ENCODE data around the gene APCS. TPM values are rescaled to one million over a fixed set of nuclear protein-coding genes. Genes with fewer than 3 reads are reported as not detected.

APCS gene
- total and polyA plus RNA-seq, 2 of the 13 experiments (the other 11 are each of a cell fraction or from before 2014, with no cell fraction given) = not detected

GRCh38 chr1:159598196-159598595, 10.6 kb downstream of the APCS start (continued):
- TF ChIP-seq DBP (CRISPR knock-in tag; IDR thresholded peaks at IDR 0.05; ENCODE audit: not compliant biosample characterization) = no peak
- TF ChIP-seq TAF15 (IDR thresholded peaks at IDR 0.05; ENCODE audit: low read depth, low read length, poor library complexity, severe bottlenecking) = no peak
- no peak for TF ChIP-seq ZKSCAN1 (IDR thresholded peaks at IDR 0.05; ENCODE audit: low read length)
- TF ChIP-seq ZNF749 (CRISPR knock-in tag; IDR thresholded peaks at IDR 0.05; ENCODE audit: borderline replicate concordance) = no peak
- TF ChIP-seq ZNF550 (CRISPR knock-in tag; IDR thresholded peaks at IDR 0.05; ENCODE audit: borderline replicate concordance) = no peak
- TF ChIP-seq PRPF4 (IDR thresholded peaks at IDR 0.05; ENCODE audit: low read depth, low read length, poor library complexity, severe bottlenecking) = no peak
- no peak for TF ChIP-seq ZFP90 (CRISPR knock-in tag; IDR thresholded peaks at IDR 0.05; ENCODE audit: borderline replicate concordance)
- TF ChIP-seq DNMT1 (CRISPR knock-in tag; IDR thresholded peaks at IDR 0.05) = no peak
- TF ChIP-seq MED1 (CRISPR knock-in tag; IDR thresholded peaks at IDR 0.05) = no peak
- no peak for TF ChIP-seq NR1H2 (CRISPR knock-in tag; IDR thresholded peaks at IDR 0.05; ENCODE audit: borderline replicate concordance, low read depth)

- no peak overlapping the region for H2AFZ ChIP-seq (ENCODE audit: low read length)
- FAIRE-seq (no peak), DNase-seq (ENCODE audit: low spot score) (no peak), ATAC-seq (no peak)
- H3K27me3 ChIP-seq (ENCODE audit: control insufficient read depth in 1 of 2, insufficient read depth in 2 of 2, low read length in 2 of 2) = no peaks in the 10 kb centered on the region
- intact Hi-C loops (cut with micrococcal nuclease; ENCODE audit: unreplicated experiment) (loop anchor here (10.0 kb wide), 1 partner anchor 476 kb away; no protein-coding TSS in a partner anchor), in situ Hi-C loops (cut with HindIII; ENCODE audit: extremely low pct_ligation_motif_present, low pct_unique_long_range_greater_than_20kb) (no loop called here)
- H3K9ac ChIP-seq (ENCODE audit: insufficient read depth, low read depth, low read length) = no peak overlapping the region
- no peak overlapping the region for H3K27ac ChIP-seq (ENCODE audit: extremely low read length, insufficient read depth, low read length)
- no TSS peak for BruUV-seq (replicated peaks)
- WGBS (ENCODE audit: low lambda C conversion rate) = 26% methylated on average over 3 of the region's 3 CpGs
- no peaks in the 10 kb centered on the region for H3K4me1 ChIP-seq (ENCODE audit: insufficient read depth, low read length)
- H3K9me3 ChIP-seq (ENCODE audit: low read length) = peaks cover 32% of the 10 kb centered on the region; the same call in 1 of the 2 replicates
- H3K4me3 ChIP-seq (replicated peaks in 1 of 3; ENCODE audit: insufficient read depth in 1 of 3, low read depth in 2 of 3, low read length in 3 of 3) = no peak overlapping the region
- ChIA-PET CTCF (ENCODE audit: low intra/inter-chr PET ratio, low total read pairs) (no interaction called here), POLR2A (no interaction called here)
- H4K20me1 ChIP-seq (ENCODE audit: insufficient read depth, low read length) = no peaks in the 10 kb centered on the region
- no peak overlapping the region for H3K4me2 ChIP-seq (ENCODE audit: low read depth, low read length)
- H3K79me2 ChIP-seq (ENCODE audit: insufficient read depth, low read length) = no peaks in the 10 kb centered on the region
- H3K36me3 ChIP-seq (replicated peaks in 1 of 2; ENCODE audit: control insufficient read depth in 1 of 2, insufficient read depth in 2 of 2, low read length in 2 of 2) = no peaks in the 10 kb centered on the region
- TF ChIP-seq ZNF207 (IDR thresholded peaks at IDR 0.05; ENCODE audit: borderline replicate concordance) = no peak
These were observed 13.3 kb downstream of the APCS start for GRCh38 chr1:159600894-159601293.

All from HepG2 (cell line).